SH-SY5Y (cell line): ENCODE data around the gene PLEKHB2.

Source experiments
- GATA2 ChIP-seq: IDR thresholded peaks from 2 replicates; pipeline ENCODE4 v1.6.1; 2011; ENCODE audit warnings: mild to moderate bottlenecking, low read depth, low read length
- GATA3 ChIP-seq: IDR thresholded peaks from 2 replicates; pipeline ENCODE4 v1.6.1; 2011; ENCODE audit warnings: low read depth, mild to moderate bottlenecking, low read length, moderate library complexity

DNA sequence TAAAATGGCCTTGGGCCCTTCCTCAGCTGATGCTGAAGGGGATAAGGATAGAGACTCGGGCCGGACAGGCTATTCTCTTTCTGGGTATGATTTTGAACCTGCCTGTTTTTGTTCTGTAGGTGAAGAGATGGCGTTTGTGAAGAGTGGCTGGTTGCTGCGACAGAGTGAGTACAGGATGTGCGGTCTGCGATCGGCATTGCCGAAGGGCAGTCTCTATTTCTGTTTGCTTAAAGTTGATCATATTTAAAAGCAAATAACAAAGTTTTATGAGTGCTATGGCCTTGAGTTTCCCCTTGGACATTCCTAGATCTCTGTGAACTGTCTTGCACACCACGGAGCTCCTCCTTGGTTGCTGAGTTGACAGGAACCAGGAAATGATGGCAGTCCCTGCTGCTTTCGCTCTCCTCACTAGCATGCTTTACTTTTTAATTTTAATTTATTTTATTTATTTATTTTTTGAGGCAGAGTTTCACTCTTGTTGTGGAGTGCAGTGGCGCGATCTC, 15.7 kb downstream of the PLEKHB2 start:
- TF ChIP-seq GATA2: no peak
- no peak for TF ChIP-seq GATA3
